Activated gamma-delta T cell (primary cell): Measurements from ENCODE around the gene HAUS8.

Experiments used
- DNase-seq: peaks from one replicate; lab custom pipeline; 2025; lab: John Stamatoyannopoulos, UW

HAUS8 gene

GRCh38 chr19:17075864-17076542, 751 bp upstream of the HAUS8 start:
- peak; percentile 61 for DNase-seq

GRCh38 chr19:17074634-17075034, 618 bp downstream of the HAUS8 start:
- DNase-seq, result no peak

- DNase-seq, result no peak
Observed at GRCh38 chr19:17073869-17074633, 1.2 kb downstream of the HAUS8 start.

- DNase-seq, result no peak
Observed at GRCh38 chr19:17070912-17071311, 4.3 kb downstream of the HAUS8 start.

GRCh38 chr19:17070421-17070820, 4.8 kb downstream of the HAUS8 start:
- no peak for DNase-seq

GRCh38 chr19:17069193-17069592, 6.1 kb downstream of the HAUS8 start:
- DNase-seq, result no peak

GRCh38 chr19:17063428-17063827, 11.8 kb downstream of the HAUS8 start:
- no peak for DNase-seq

GRCh38 chr19:17061691-17062090, 13.6 kb downstream of the HAUS8 start:
- no peak for DNase-seq

- no peak for DNase-seq
Observed at GRCh38 chr19:17061205-17061604, 14.0 kb downstream of the HAUS8 start.

- DNase-seq, result no peak
Observed at GRCh38 chr19:17060802-17061201, 14.4 kb downstream of the HAUS8 start.

- no peak for DNase-seq
Observed at GRCh38 chr19:17058236-17058635, 17.0 kb downstream of the HAUS8 start.

GRCh38 chr19:17055636-17056035, 19.6 kb downstream of the HAUS8 start:
- DNase-seq, result no peak

GRCh38 chr19:17054746-17055145, 20.5 kb downstream of the HAUS8 start:
- no peak for DNase-seq

- no peak for DNase-seq
Observed at GRCh38 chr19:17052439-17052838, 22.8 kb downstream of the HAUS8 start.

GRCh38 chr19:17049711-17050280, 25.5 kb downstream of the HAUS8 start:
- no peak for DNase-seq

- no peak for DNase-seq
Observed at GRCh38 chr19:17048885-17049453, 26.3 kb downstream of the HAUS8 start.

GRCh38 chr19:17045907-17046502, 29.2 kb downstream of the HAUS8 start:
- DNase-seq, result no peak

- no peak for DNase-seq
Observed at GRCh38 chr19:17043744-17044143, 31.5 kb downstream of the HAUS8 start.

- DNase-seq, result no peak
Observed at GRCh38 chr19:17041976-17042375, 33.3 kb downstream of the HAUS8 start.

GRCh38 chr19:17037966-17038500, 37.2 kb downstream of the HAUS8 start:
- DNase-seq, result no peak

GRCh38 chr19:17037184-17037583, 38.1 kb downstream of the HAUS8 start:
- no peak for DNase-seq

- no peak for DNase-seq
Observed at GRCh38 chr19:17036640-17037039, 38.6 kb downstream of the HAUS8 start.
